Measurements from ENCODE around the gene ZAR1L. TPM values are rescaled to one million over a fixed set of nuclear protein-coding genes. Genes with fewer than 3 reads are reported as not detected.

The ZAR1L gene
- total and polyA plus RNA-seq, 9 donors = 0.36 TPM; not detected in 8

DNA sequence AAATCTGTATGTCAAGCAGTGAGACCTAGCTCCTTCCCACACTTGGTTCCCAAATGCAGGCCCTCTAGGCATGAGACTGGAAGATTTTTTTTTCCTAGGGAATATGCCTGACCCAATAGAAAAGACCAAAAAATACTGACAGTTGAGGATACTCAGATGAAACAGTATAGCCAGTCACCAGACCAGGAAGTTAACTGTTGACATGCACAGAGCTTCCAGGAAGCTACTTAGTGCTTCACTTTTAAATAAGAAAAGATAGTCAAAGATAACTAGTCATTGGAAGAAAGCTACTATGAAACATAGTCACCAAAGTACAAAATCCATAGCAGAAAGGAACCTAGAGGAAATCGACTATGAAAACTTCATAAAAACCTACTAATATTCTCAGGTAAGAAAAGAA lies 32.5 kb upstream of the ZAR1L start:
- no peaks in the 10 kb centered on the region for H3K9me3 ChIP-seq
- H3K4me3 ChIP-seq = no peak overlapping the region
- H3K4me1 ChIP-seq (ENCODE audit: insufficient read depth) = no peaks in the 10 kb centered on the region
- DNase-seq = no peak
- no peak overlapping the region for H3K27ac ChIP-seq
- TF ChIP-seq, protein P1, sequence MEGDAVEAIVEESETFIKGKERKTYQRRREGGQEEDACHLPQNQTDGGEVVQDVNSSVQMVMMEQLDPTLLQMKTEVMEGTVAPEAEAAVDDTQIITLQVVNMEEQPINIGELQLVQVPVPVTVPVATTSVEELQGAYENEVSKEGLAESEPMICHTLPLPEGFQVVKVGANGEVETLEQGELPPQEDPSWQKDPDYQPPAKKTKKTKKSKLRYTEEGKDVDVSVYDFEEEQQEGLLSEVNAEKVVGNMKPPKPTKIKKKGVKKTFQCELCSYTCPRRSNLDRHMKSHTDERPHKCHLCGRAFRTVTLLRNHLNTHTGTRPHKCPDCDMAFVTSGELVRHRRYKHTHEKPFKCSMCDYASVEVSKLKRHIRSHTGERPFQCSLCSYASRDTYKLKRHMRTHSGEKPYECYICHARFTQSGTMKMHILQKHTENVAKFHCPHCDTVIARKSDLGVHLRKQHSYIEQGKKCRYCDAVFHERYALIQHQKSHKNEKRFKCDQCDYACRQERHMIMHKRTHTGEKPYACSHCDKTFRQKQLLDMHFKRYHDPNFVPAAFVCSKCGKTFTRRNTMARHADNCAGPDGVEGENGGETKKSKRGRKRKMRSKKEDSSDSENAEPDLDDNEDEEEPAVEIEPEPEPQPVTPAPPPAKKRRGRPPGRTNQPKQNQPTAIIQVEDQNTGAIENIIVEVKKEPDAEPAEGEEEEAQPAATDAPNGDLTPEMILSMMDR (IDR thresholded peaks at IDR 0.05) = no peak
- TF ChIP-seq EP300 (IDR thresholded peaks at IDR 0.05) = no peak
- TF ChIP-seq POLR2A (IDR thresholded peaks at IDR 0.05) = no peak
- intact Hi-C loops (cut with DNase I) = no loop called here
- WGBS, 3 donors = 89 to 100% (median 95%) methylated on average over 1 of the region's 1 CpG
- H3K27me3 ChIP-seq = no peaks in the 10 kb centered on the region
- H3K36me3 ChIP-seq = no peaks in the 10 kb centered on the region

DNA sequence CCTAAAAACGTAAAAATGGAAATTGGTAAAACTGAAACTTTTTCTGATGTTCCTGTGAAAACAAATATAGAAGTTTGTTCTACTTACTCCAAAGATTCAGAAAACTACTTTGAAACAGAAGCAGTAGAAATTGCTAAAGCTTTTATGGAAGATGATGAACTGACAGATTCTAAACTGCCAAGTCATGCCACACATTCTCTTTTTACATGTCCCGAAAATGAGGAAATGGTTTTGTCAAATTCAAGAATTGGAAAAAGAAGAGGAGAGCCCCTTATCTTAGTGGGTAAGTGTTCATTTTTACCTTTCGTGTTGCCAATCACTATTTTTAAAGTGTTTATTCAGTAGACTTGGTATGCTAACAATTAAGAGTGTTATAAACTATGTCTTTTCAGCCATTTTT lies 25.8 kb upstream of the ZAR1L start:
- Histone ChIP-seq H3K27me3 (no peaks in the 10 kb centered on the region), H3K4me3 (no peak overlapping the region), H3K9me3 (no peaks in the 10 kb centered on the region), H3K36me3 (no peaks in the 10 kb centered on the region), H3K27ac (no peak overlapping the region), H3K4me1 (ENCODE audit: insufficient read depth) (no peaks in the 10 kb centered on the region)
- intact Hi-C loops (cut with DNase I) = no loop called here
- DNase-seq = no peak
- 93 to 95% (median 94%) methylated on average over 3 of the region's 3 CpGs for WGBS, 3 donors
- TF ChIP-seq POLR2A (IDR thresholded peaks at IDR 0.05) (no peak), EP300 (IDR thresholded peaks at IDR 0.05) (no peak)
- TF ChIP-seq, protein P1 (IDR thresholded peaks at IDR 0.05) = no peak

- DNase-seq = no peak
- no peak overlapping the region for H3K27ac ChIP-seq
- H3K36me3 ChIP-seq = no peaks in the 10 kb centered on the region
- no peaks in the 10 kb centered on the region for H3K9me3 ChIP-seq
- no peaks in the 10 kb centered on the region for H3K4me1 ChIP-seq (ENCODE audit: insufficient read depth)
- no peaks in the 10 kb centered on the region for H3K27me3 ChIP-seq
- no peak overlapping the region for H3K4me3 ChIP-seq
- intact Hi-C loops (cut with DNase I) = no loop called here
- TF ChIP-seq POLR2A (IDR thresholded peaks at IDR 0.05) = no peak
- TF ChIP-seq EP300 (IDR thresholded peaks at IDR 0.05) = no peak
- TF ChIP-seq, protein P1 (IDR thresholded peaks at IDR 0.05) = no peak
- 92 to 97% (median 92%) methylated on average over 2 of the region's 2 CpGs for WGBS, 3 donors
Observed at GRCh38 chr13:32334671-32335070, 19.5 kb upstream of the ZAR1L start.

GRCh38 chr13:32330441-32330840 lies 15.3 kb upstream of the ZAR1L start:
- intact Hi-C loops (cut with DNase I) = no loop called here
- H3K27me3 ChIP-seq = no peaks in the 10 kb centered on the region
- H3K4me1 ChIP-seq (ENCODE audit: insufficient read depth) = no peaks in the 10 kb centered on the region
- 88 to 92% (median 90%) methylated on average over 2 of the region's 2 CpGs for WGBS, 3 donors
- H3K9me3 ChIP-seq = no peaks in the 10 kb centered on the region
- TF ChIP-seq EP300 (IDR thresholded peaks at IDR 0.05) (no peak), POLR2A (IDR thresholded peaks at IDR 0.05) (no peak)
- TF ChIP-seq, protein P1 (IDR thresholded peaks at IDR 0.05) = no peak
- no peak for DNase-seq
- H3K4me3 ChIP-seq = no peak overlapping the region
- H3K36me3 ChIP-seq = no peaks in the 10 kb centered on the region
- H3K27ac ChIP-seq = no peak overlapping the region

DNA sequence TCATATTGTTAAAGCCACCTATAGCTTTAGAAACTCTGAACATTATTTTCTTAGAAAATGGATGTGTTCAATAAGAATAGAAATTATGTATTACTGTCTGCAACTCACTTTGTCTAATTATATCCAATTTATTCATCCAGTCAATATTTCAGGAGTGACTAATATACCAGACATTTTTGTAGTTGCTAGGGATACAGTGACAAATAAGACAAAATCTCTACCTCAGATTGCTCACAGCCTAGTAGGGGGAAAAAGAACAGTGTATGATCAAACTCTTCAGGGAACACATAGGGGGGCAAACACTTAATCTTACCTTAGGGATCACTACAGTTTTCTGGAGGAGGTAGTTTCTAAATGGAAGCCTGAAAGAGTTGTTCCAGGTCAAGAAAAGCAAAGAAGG lies 8.7 kb upstream of the ZAR1L start:
- Histone ChIP-seq H3K4me1 (ENCODE audit: insufficient read depth) (no peaks in the 10 kb centered on the region), H3K9me3 (no peaks in the 10 kb centered on the region), H3K36me3 (no peaks in the 10 kb centered on the region), H3K27me3 (no peaks in the 10 kb centered on the region), H3K4me3 (no peak overlapping the region), H3K27ac (no peak overlapping the region)
- DNase-seq = no peak
- intact Hi-C loops (cut with DNase I) = no loop called here
- TF ChIP-seq, protein P1 (IDR thresholded peaks at IDR 0.05) = no peak
- TF ChIP-seq POLR2A (IDR thresholded peaks at IDR 0.05) = no peak
- no peak for TF ChIP-seq EP300 (IDR thresholded peaks at IDR 0.05)

Measured in ovary (tissue), 9 donors.